K562 (cell line): ENCODE results near the gene DCAF17. TPM values are rescaled to one million over a fixed set of nuclear protein-coding genes. Genes with fewer than 3 reads are reported as not detected.

Experiments used
- ATAC-seq: fragments of 200-7000 bp; cut with Tn5 transposase; 3 replicates; pipeline ENCODE4 v1.9.1; 2020; ENCODE audit warnings: moderate library complexity
- BruUV-seq: library from RNA; stranded (reverse); fragments of 400-500 nt; replicated peaks from 2 replicates; lab custom pipeline; 2021; lab: Mats Ljungman, UMichigan
- CTCF ChIA-PET: fragments of 300-600 bp; formaldehyde crosslinking; extraction: SDS; loops from one replicate; lab custom pipeline; 2021; ENCODE audit warnings: low intra/inter-chr PET ratio; lab: Yijun Ruan, JAX
- POLR2A ChIA-PET: fragments of 300-600, 350-650 bp; sonication (Branson Sonifier 250); formaldehyde crosslinking; extraction: SDS; loops from one replicate; lab custom pipeline; 2021; ENCODE audit warnings: antibody characterized with exemption, inconsistent platforms; lab: Yijun Ruan, JAX
- DNase-seq, 4 experiments: peaks; one replicate each; pipeline versions ENCODE4 v3.0.0 to v3.0.0-alpha.2; 2011 to 2018; ENCODE audit warnings: low spot score in 3 of 4, mixed read lengths in 3 of 4; ENCODE audit errors: extremely low read depth in 1 of 4
- FAIRE-seq: peaks from 2 replicates; lab custom pipeline; 2011; peaks lifted over from hg19 to GRCh38; lab: Jason Lieb, UNC
- H2AFZ ChIP-seq: 2 replicates; pipeline ENCODE4 v1.6.0; 2011; ENCODE audit warnings: low read depth, low read length, control low read depth, inconsistent platforms
- H3K27ac ChIP-seq: fragments of 200-600 bp; 3 replicates; pipeline ENCODE4 v1.8.0; 2011; ENCODE audit warnings: low read depth, mild to moderate bottlenecking, control low read depth, inconsistent platforms, low read length, moderate library complexity, mixed read lengths; ENCODE audit errors: extremely low read depth
- H3K27me3 ChIP-seq, 2 experiments: fragments of 300-600 bp in 1 of 2; 2 replicates in 1 of 2; 3 replicates in 1 of 2; pipeline versions ENCODE4 v1.6.0 to v1.8.0; 2011; ENCODE audit warnings: inconsistent platforms in 2 of 2, low read length in 2 of 2, mild to moderate bottlenecking in 1 of 2, mixed read lengths in 1 of 2, moderate library complexity in 1 of 2; ENCODE audit not compliant: control insufficient read depth in 2 of 2, insufficient read depth in 2 of 2
- H3K36me3 ChIP-seq: fragments of 300-600 bp; 3 replicates; pipeline ENCODE4 v1.8.0; 2011; ENCODE audit warnings: mild to moderate bottlenecking, low read length, inconsistent platforms; ENCODE audit not compliant: control insufficient read depth, insufficient read depth
- H3K4me1 ChIP-seq, 2 experiments: fragments of 200-600 bp in 1 of 2; replicated peaks in 1 of 2; 2 replicates in 1 of 2; 3 replicates in 1 of 2; pipeline versions ENCODE4 v1.5.1 to v1.8.0; 2011; ENCODE audit warnings: inconsistent platforms in 2 of 2, low read length in 2 of 2, mild to moderate bottlenecking in 1 of 2, mixed read lengths in 1 of 2, moderate library complexity in 1 of 2; ENCODE audit not compliant: control insufficient read depth in 2 of 2, insufficient read depth in 2 of 2
- H3K4me2 ChIP-seq: 2 replicates; pipeline ENCODE4 v1.6.1; 2011; ENCODE audit warnings: low read length, control low read depth, inconsistent platforms, mixed read lengths; ENCODE audit not compliant: insufficient read depth
- H3K4me3 ChIP-seq: fragments of 200-600 bp; sonication (generic), shearing (Covaris generic); 2 replicates; pipeline ENCODE4 v1.5.1; 2016; ENCODE audit warnings: control low read depth, inconsistent platforms
- H3K79me2 ChIP-seq: fragments of 200-600 bp; 3 replicates; pipeline ENCODE4 v1.8.0; 2011; ENCODE audit warnings: low read length, inconsistent platforms; ENCODE audit not compliant: control insufficient read depth, insufficient read depth
- H3K9ac ChIP-seq, 2 experiments: 2 replicates each; pipeline versions ENCODE4 v1.6.0 to v1.6.1; 2011; ENCODE audit warnings: low read depth in 2 of 2, low read length in 2 of 2, control low read depth in 1 of 2, inconsistent platforms in 1 of 2, mild to moderate bottlenecking in 1 of 2, mixed read lengths in 1 of 2; ENCODE audit not compliant: insufficient read depth in 1 of 2
- H3K9me1 ChIP-seq: one replicate; pipeline ENCODE4 v1.6.0; 2011; ENCODE audit warnings: inconsistent platforms, mild to moderate bottlenecking, low read length, moderate library complexity; ENCODE audit not compliant: control insufficient read depth, insufficient read depth
- H3K9me3 ChIP-seq: replicated peaks from 2 replicates; pipeline ENCODE4 v1.5.1; 2011; ENCODE audit warnings: low read depth, low read length, inconsistent platforms; ENCODE audit not compliant: control insufficient read depth, insufficient read depth
- H4K20me1 ChIP-seq: replicated peaks from 2 replicates; pipeline ENCODE4 v1.6.1; 2011; ENCODE audit warnings: low read length, inconsistent platforms, mixed read lengths; ENCODE audit not compliant: control insufficient read depth, insufficient read depth
- CBX8 ChIP-seq: fragments of 200-600 bp; sonication (generic); IDR thresholded peaks from 2 replicates; pipeline ENCODE4 v1.6.1; 2012; ENCODE audit warnings: borderline replicate concordance, mixed run types, low read depth, mild to moderate bottlenecking, moderate library complexity, mixed read lengths, low read length, control low read depth, inconsistent platforms; ENCODE audit not compliant: poor library complexity, severe bottlenecking; ENCODE audit errors: extremely low read depth
- CTCFL ChIP-seq: IDR thresholded peaks from 2 replicates; pipeline ENCODE4 v1.6.1; 2011; ENCODE audit warnings: borderline replicate concordance, low read depth, mild to moderate bottlenecking, moderate library complexity, low read length; ENCODE audit not compliant: insufficient read depth, poor library complexity, severe bottlenecking
- MTA2 ChIP-seq: fragments of 450-650 bp; IDR thresholded peaks from 2 replicates; pipeline ENCODE4 v1.6.1; 2016; ENCODE audit warnings: low read depth
- NCOA4 ChIP-seq: fragments of 450-650 bp; IDR thresholded peaks from 2 replicates; pipeline ENCODE4 v1.6.1; 2018; ENCODE audit warnings: mild to moderate bottlenecking; ENCODE audit not compliant: partially characterized antibody
- NELFE ChIP-seq: IDR thresholded peaks from 2 replicates; pipeline ENCODE4 v1.6.1; 2011; ENCODE audit warnings: mild to moderate bottlenecking; ENCODE audit not compliant: insufficient read depth, insufficient read length
- PRDM10 ChIP-seq: fragments of 450-650 bp; IDR thresholded peaks from 2 replicates; pipeline ENCODE4 v1.6.1; 2018; ENCODE audit not compliant: partially characterized antibody
- SMAD4 ChIP-seq: fragments of 250-450 bp; sonication (Bioruptor Pico); conservative IDR thresholded peaks from 2 replicates; pipeline ENCODE4 v1.8.0; 2021; ENCODE audit warnings: inconsistent platforms, mild to moderate bottlenecking, moderate library complexity
- TCF7L2 ChIP-seq: fragments of 150-350 bp; IDR thresholded peaks from 2 replicates; pipeline ENCODE4 v1.6.1; 2016; ENCODE audit warnings: low read depth, mild to moderate bottlenecking, low read length, moderate library complexity
- XRCC4 ChIP-seq: IDR thresholded peaks from one replicate; pipeline ENCODE4 v1.6.1; 2011; ENCODE audit not compliant: insufficient read depth, insufficient read length; ENCODE audit errors: extremely low read depth
- ZBTB17 ChIP-seq: fragments of 450-650 bp; formaldehyde crosslinking; IDR thresholded peaks from 2 replicates; pipeline ENCODE4 v1.4.0; 2020; ENCODE audit warnings: mild to moderate bottlenecking
- ZMIZ1 ChIP-seq, 2 experiments: fragments of 150-350 bp in 1 of 2; IDR thresholded peaks; 2 replicates each; pipeline ENCODE4 v1.6.1; 2012 to 2016; ENCODE audit warnings: low read depth in 2 of 2, low read length in 2 of 2, mild to moderate bottlenecking in 1 of 2, moderate library complexity in 1 of 2
- ZNF75A ChIP-seq: fragments of 450-650 bp; formaldehyde crosslinking; IDR thresholded peaks from 2 replicates; pipeline ENCODE4 v1.4.0; 2020; ENCODE audit warnings: mild to moderate bottlenecking
- ZNF780A ChIP-seq: fragments of 250-450 bp; sonication (Bioruptor Pico); IDR thresholded peaks from 2 replicates; pipeline ENCODE4 v1.5.0; 2021; ENCODE audit warnings: mild to moderate bottlenecking
- WGBS: fragments of 100-300 bp; shearing (Covaris generic); methylation state at CpG from one replicate; pipeline ENCODE4 v1.1.6; 2016; ENCODE audit warnings: low coverage, mixed read lengths; ENCODE audit not compliant: insufficient coverage; ENCODE audit errors: missing lambda C conversion rate; 5-methylcytosine and 5-hydroxymethylcytosine counted together
- in situ Hi-C: fragments of 300-500 bp; cut with MboI; formaldehyde crosslinking; loops from 4 replicates; pipeline ENCODE4 v1.15.0; 2018; ENCODE audit warnings: inconsistent platforms, mixed read lengths
- intact Hi-C: fragments of 100-400 bp; cut with micrococcal nuclease; formaldehyde crosslinking; loops from 2 replicates; pipeline ENCODE4 v1.14.2; 2022
- polyA plus RNA-seq, 8 experiments: library from polyadenylated mRNA; depleted of rRNA in 4 of 8; stranded (reverse) in 5 of 8; unstranded in 3 of 8; fragments of >200 nt; fragmentation: Nextera tagmentation in 2 of 8; fragmentation: Illumina TruSeq in 1 of 8; extraction: Ambion mirVana in 2 of 8; extraction: Trizol in 1 of 8; gene quantifications; 2 replicates each; pipeline versions ENCODE4 v1.2.1 to v1.2.3, GENCODE V29; 2011 to 2014; ENCODE audit warnings: inconsistent platforms in 1 of 8, missing spikeins in 1 of 8
- total RNA-seq, 7 experiments: library from RNA; depleted of rRNA in 6 of 7; stranded (reverse); fragments of >200 nt in 6 of 7; fragmentation: Illumina TruSeq in 2 of 7; extraction: Trizol in 2 of 7; gene quantifications; 2 replicates each; pipeline versions ENCODE4 v1.2.1 to v1.2.3, GENCODE V29; 2011 to 2021; ENCODE audit warnings: low replicate concordance in 1 of 7

Gene DCAF17
- total and polyA plus RNA-seq, 9 of the 15 experiments (the other 6 are each of a cell fraction or from before 2014, with no cell fraction given) = 10.0 to 38.5 (median 27.1) TPM

GRCh38 chr2:171436307-171436706, 2.3 kb downstream of the DCAF17 start:
- Histone ChIP-seq H2AFZ (no peak overlapping the region), H3K4me3 (no peak overlapping the region), H3K9ac (no peak overlapping the region), H4K20me1 (no peaks in the 10 kb centered on the region), H3K9me1 (no peaks in the 10 kb centered on the region), H3K4me2 (no peak overlapping the region), H3K79me2 (peaks cover 66% of the 10 kb centered on the region), H3K9me3 (no peaks in the 10 kb centered on the region), H3K4me1 (peaks cover 13 to 18% of the 10 kb centered on the region in 2 experiments), H3K27ac (no peak overlapping the region), H3K27me3 (no peaks in the 10 kb centered on the region), H3K36me3 (peaks cover 64% of the 10 kb centered on the region)
- no peak for ATAC-seq
- POLR2A ChIA-PET = no interaction called here
- DNase-seq = no peak
- CTCF ChIA-PET = no interaction called here
- in situ Hi-C loops = no loop called here
- WGBS = 72% methylated on average over 1 of the region's 1 CpG
- FAIRE-seq = no peak
- intact Hi-C loops = no loop called here
- BruUV-seq = no TSS peak
- no peak for TF ChIP-seq NCOA4
- no peak for TF ChIP-seq ZNF780A (CRISPR knock-in tag)
- no peak for TF ChIP-seq NELFE
- TF ChIP-seq ZMIZ1 (IDR thresholded peaks at IDR 0.05; ENCODE audit: low read depth in 2 of 2, low read length in 2 of 2) = no peak
- no peak for TF ChIP-seq MTA2
- no peak for TF ChIP-seq XRCC4
- TF ChIP-seq SMAD4 = no peak
- no peak for TF ChIP-seq TCF7L2
- TF ChIP-seq ZBTB17 (CRISPR knock-in tag) = no peak
- no peak for TF ChIP-seq PRDM10
- TF ChIP-seq ZNF75A (CRISPR knock-in tag) = no peak
- no peak for TF ChIP-seq CBX8
- TF ChIP-seq CTCFL = no peak
